Vagina (tissue), 2 donors: ENCODE measurements around the gene AKR1C1. TPM values are rescaled to one million over a fixed set of nuclear protein-coding genes. Genes with fewer than 3 reads are reported as not detected.
"Not testable (repeated sequence)": the region's sequence is repeated elsewhere in the genome, so short reads cannot be mapped to it uniquely, and the experiment has no call there.

ENCODE experiments used
- DNase-seq, 2 donors: peaks; one replicate each; pipeline ENCODE4 v3.0.0-alpha.2; 2017; ENCODE audit errors: extremely low spot score in 2 of 2
- H3K27ac ChIP-seq: fragments of 200-600 bp; sonication (generic); one replicate; pipeline ENCODE4 v1.5.1; 2019
- H3K27me3 ChIP-seq: fragments of 200-600 bp; sonication (generic); one replicate; pipeline ENCODE4 v1.5.1; 2019
- H3K36me3 ChIP-seq, 2 donors: fragments of 200-600 bp; sonication (generic); one replicate each; pipeline ENCODE4 v1.5.1; 2017 to 2019
- H3K4me1 ChIP-seq: fragments of 200-600 bp; sonication (generic); one replicate; pipeline ENCODE4 v1.5.1; 2019
- H3K4me3 ChIP-seq, 2 donors: fragments of 200-600 bp; sonication (generic); 1 replicate in 1 of 2; 2 replicates in 1 of 2; pipeline ENCODE4 v1.5.1; 2016 to 2019
- H3K9me3 ChIP-seq: fragments of 200-600 bp; sonication (generic); one replicate; pipeline ENCODE4 v1.5.1; 2019
- CTCF ChIP-seq, 3 experiments: fragments of 450-650 bp in 2 of 3; fragments of 200-600 bp in 1 of 3; sonication (generic) in 1 of 3; IDR thresholded peaks; one replicate each; pipeline ENCODE4 v1.5.1; 2017 to 2019; ENCODE audit warnings: antibody characterized with exemption in 3 of 3, mild to moderate bottlenecking in 2 of 3, moderate library complexity in 2 of 3
- POLR2A ChIP-seq, 2 donors: fragments of 450-650 bp; IDR thresholded peaks; one replicate each; pipeline ENCODE4 v1.6.1; 2017; ENCODE audit warnings: antibody characterized with exemption in 2 of 2, mild to moderate bottlenecking in 2 of 2, moderate library complexity in 2 of 2
- POLR2AphosphoS5 ChIP-seq, 2 donors: sonication (generic); formaldehyde crosslinking; IDR thresholded peaks; one replicate each; pipeline ENCODE4 v1.9.0; 2017; ENCODE audit warnings: antibody characterized with exemption in 2 of 2, mild to moderate bottlenecking in 2 of 2, low read depth in 1 of 2; ENCODE audit not compliant: insufficient read depth in 1 of 2
- intact Hi-C: fragments of 100-400 bp; cut with DNase I; formaldehyde crosslinking; loops from one replicate; pipeline ENCODE4 v1.15.1; 2023
- total RNA-seq: library from RNA; depleted of rRNA; stranded (reverse); fragments of >200 nt; gene quantifications from one replicate; pipeline ENCODE4 v1.2.3, GENCODE V29; 2016

AKR1C1 gene
- total RNA-seq, 1 donor from 2014 or later: 73.7 TPM

DNA sequence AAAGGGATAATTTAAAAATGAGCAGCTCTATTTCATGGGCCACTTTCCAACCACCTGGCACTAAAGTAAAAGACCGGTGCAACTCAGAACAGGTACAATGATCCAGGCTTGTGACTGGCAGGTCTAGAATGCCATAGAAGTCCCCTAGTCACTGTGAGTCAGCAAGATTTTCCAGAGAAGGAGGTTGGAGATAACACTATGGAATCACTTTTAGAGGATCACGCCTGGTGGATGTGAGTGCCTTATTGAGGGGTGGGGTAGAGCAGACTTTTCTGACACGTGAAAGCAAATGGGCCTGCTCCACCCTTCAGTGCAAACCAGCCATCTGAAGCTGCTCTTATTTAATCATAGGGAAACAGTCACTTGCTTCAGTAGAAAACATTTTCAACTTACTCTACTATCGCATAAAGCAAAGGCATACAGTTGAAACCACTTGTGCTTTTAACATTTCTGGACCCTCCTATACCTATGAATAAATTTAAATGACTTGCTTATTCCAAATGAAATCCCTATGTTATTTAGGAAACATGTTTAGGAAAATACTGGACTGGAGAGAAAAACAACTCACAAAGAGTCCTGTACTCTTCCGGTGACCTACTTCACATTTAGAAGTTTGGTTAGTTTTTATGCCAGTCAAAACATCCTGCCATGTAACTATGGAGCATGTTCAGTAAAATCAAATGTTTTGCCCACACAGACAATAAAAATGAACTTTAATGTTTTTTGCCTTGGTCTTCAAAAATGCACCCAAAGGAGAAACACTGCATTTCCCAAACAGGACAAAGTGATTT, 21.5 kb upstream of the AKR1C1 start:
- intact Hi-C loops: loop anchor here (5.0 kb wide), 1 partner anchor 76 kb away; no protein-coding TSS in a partner anchor
- peak overlapping the region; percentile 79 for H3K27ac ChIP-seq
- no peak for DNase-seq

GRCh38 chr10:4942931-4943330, 20.3 kb upstream of the AKR1C1 start:
- not testable (repeated sequence) for DNase-seq, H3K27me3 ChIP-seq, H3K36me3 ChIP-seq, H3K4me3 ChIP-seq, H3K9me3 ChIP-seq
- H3K4me1 ChIP-seq: peaks cover 68% of the 10 kb centered on the region
- intact Hi-C loops: loop anchor here (5.0 kb wide), 1 partner anchor 74 kb away; no protein-coding TSS in a partner anchor
- H3K27ac ChIP-seq: peak overlapping the region; percentile 79

More for the DNA sequence above, 21.5 kb upstream of the AKR1C1 start:
- Histone ChIP-seq H3K27me3 (no peaks in the 10 kb centered on the region), H3K4me3 (no peak overlapping the region), H3K9me3 (no peaks in the 10 kb centered on the region), H3K36me3 (no peaks in the 10 kb centered on the region), H3K4me1 (peaks cover 58% of the 10 kb centered on the region)
- TF ChIP-seq POLR2AphosphoS5 (IDR thresholded peaks at IDR 0.05; ENCODE audit: insufficient read depth in 1 of 2, low read depth in 1 of 2) (peak in 1 of 2 donors; percentile 61), POLR2A (IDR thresholded peaks at IDR 0.05) (no peak)

GRCh38 chr10:4943416-4943815, 19.8 kb upstream of the AKR1C1 start:
- DNase-seq, H3K27me3 ChIP-seq, H3K4me3 ChIP-seq, H3K9me3 ChIP-seq, H3K36me3 ChIP-seq: not testable (repeated sequence)
- H3K4me1 ChIP-seq: peaks cover 73% of the 10 kb centered on the region
- intact Hi-C loops: loop anchor here (5.0 kb wide), 1 partner anchor 74 kb away; no protein-coding TSS in a partner anchor
- H3K27ac ChIP-seq: peak overlapping the region; percentile 79

DNA sequence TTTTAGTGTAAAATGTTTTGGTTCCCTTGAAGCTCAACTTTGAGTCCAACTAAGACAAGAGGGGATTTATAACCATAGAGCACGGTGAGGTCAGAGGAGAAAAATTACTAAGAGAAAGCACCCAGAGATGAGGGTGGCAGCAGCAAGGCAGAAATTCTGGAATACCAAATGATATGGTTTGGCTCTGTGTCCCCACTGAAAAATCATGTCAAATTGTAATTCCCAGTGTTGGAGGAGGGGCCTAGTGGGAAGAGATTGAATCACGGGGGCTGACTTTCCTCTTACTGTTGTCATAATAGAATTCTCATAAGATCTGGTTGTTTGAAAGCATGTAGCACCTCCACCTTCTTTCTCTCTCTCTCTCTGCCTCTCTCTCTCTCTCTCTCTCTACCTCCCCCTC, 19.4 kb upstream of the AKR1C1 start:
- Histone ChIP-seq H3K4me3 (no peak overlapping the region), H3K27ac (peak overlapping the region; percentile 79), H3K27me3 (no peaks in the 10 kb centered on the region), H3K4me1 (peaks cover 77% of the 10 kb centered on the region), H3K36me3 (no peaks in the 10 kb centered on the region), H3K9me3 (no peaks in the 10 kb centered on the region)
- no peak for DNase-seq
- intact Hi-C loops: loop anchor here (5.0 kb wide), 1 partner anchor 73 kb away; no protein-coding TSS in a partner anchor
- TF ChIP-seq CTCF (IDR thresholded peaks at IDR 0.05): no peak
- TF ChIP-seq POLR2AphosphoS5 (IDR thresholded peaks at IDR 0.05; ENCODE audit: insufficient read depth in 1 of 2, low read depth in 1 of 2): no peak
- TF ChIP-seq POLR2A (IDR thresholded peaks at IDR 0.05): no peak

DNA sequence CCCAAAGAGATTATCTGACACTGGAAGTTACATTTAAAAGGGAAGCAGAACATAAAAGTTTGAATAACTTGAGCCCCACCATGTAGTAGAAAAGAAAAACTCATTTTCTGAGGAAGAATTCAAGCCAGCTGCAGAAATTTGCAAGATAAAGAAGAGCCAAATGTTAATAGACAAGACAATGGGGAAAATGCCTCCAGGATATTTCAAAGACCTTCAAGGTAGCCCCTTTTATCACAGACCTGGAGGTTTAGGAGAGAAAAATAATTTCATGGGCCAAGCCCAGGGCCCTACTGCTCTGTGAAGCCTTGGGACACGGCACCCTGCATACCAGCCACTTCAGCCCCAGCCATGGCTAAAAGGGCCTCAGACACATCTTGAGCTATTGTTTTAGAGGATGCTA, 18.4 kb upstream of the AKR1C1 start:
- intact Hi-C loops: loop anchor here (5.0 kb wide), 1 partner anchor 72 kb away; no protein-coding TSS in a partner anchor
- Histone ChIP-seq H3K27me3 (no peaks in the 10 kb centered on the region), H3K27ac (peak overlapping the region; percentile 79), H3K9me3 (no peaks in the 10 kb centered on the region), H3K4me1 (peaks cover 84% of the 10 kb centered on the region), H3K36me3 (no peaks in the 10 kb centered on the region), H3K4me3 (no peak overlapping the region)
- DNase-seq: no peak
- TF ChIP-seq POLR2A (IDR thresholded peaks at IDR 0.05) (no peak), CTCF (IDR thresholded peaks at IDR 0.05) (no peak), POLR2AphosphoS5 (IDR thresholded peaks at IDR 0.05; ENCODE audit: insufficient read depth in 1 of 2, low read depth in 1 of 2) (no peak)

GRCh38 chr10:4945766-4946717, 17.2 kb upstream of the AKR1C1 start:
- intact Hi-C loops: no loop called here
- DNase-seq: no peak
- no peak overlapping the region for H3K4me3 ChIP-seq
- H3K27ac ChIP-seq: peak overlapping the region; percentile 79
- H3K27me3 ChIP-seq: no peaks in the 10 kb centered on the region
- TF ChIP-seq POLR2AphosphoS5 (IDR thresholded peaks at IDR 0.05; ENCODE audit: insufficient read depth in 1 of 2, low read depth in 1 of 2) (no peak), POLR2A (IDR thresholded peaks at IDR 0.05) (no peak), CTCF (IDR thresholded peaks at IDR 0.05) (no peak)
- no peaks in the 10 kb centered on the region for H3K9me3 ChIP-seq
- peaks cover 80% of the 10 kb centered on the region for H3K4me1 ChIP-seq
- H3K36me3 ChIP-seq: no peaks in the 10 kb centered on the region
